DOHH2 (cell line): ENCODE results near the gene NAP1L1.

Experiments used
- H3F3A ChIP-seq: fragments of 200-600 bp; sonication (generic), shearing (Covaris generic); 2 replicates; pipeline ENCODE4 v1.6.0; 2016; ENCODE audit warnings: antibody characterized with exemption, mild to moderate bottlenecking; ENCODE audit not compliant: control insufficient read depth, insufficient read depth
- H3K27ac ChIP-seq: fragments of 200-600 bp; sonication (generic); 2 replicates; pipeline ENCODE4 v1.5.1; 2014; ENCODE audit warnings: low read depth, mild to moderate bottlenecking, low read length, moderate library complexity
- H3K27me3 ChIP-seq: fragments of 200-600 bp; sonication (generic); 2 replicates; pipeline ENCODE4 v1.6.1; 2014; ENCODE audit warnings: mild to moderate bottlenecking, low read length, mixed read lengths; ENCODE audit not compliant: control insufficient read depth
- H3K36me3 ChIP-seq: fragments of 200-600 bp; sonication (generic); 2 replicates; pipeline ENCODE4 v1.6.1; 2014; ENCODE audit warnings: mild to moderate bottlenecking, low read length, moderate library complexity, mixed read lengths; ENCODE audit not compliant: control insufficient read depth
- H3K4me1 ChIP-seq: fragments of 200-600 bp; sonication (generic); 2 replicates; pipeline ENCODE4 v1.6.1; 2014; ENCODE audit warnings: mild to moderate bottlenecking, low read length, mixed read lengths; ENCODE audit not compliant: control insufficient read depth
- H3K4me2 ChIP-seq: fragments of 200-600 bp; sonication (generic); 2 replicates; pipeline ENCODE4 v1.6.0; 2014; ENCODE audit warnings: mild to moderate bottlenecking, low read length, moderate library complexity
- H3K4me3 ChIP-seq: fragments of 200-600 bp; sonication (generic); 2 replicates; pipeline ENCODE4 v1.5.1; 2014; ENCODE audit warnings: mild to moderate bottlenecking, low read length, mixed read lengths
- H3K79me2 ChIP-seq: fragments of 200-600 bp; sonication (generic); 2 replicates; pipeline ENCODE4 v1.6.1; 2014; ENCODE audit warnings: mild to moderate bottlenecking, low read length, mixed read lengths; ENCODE audit not compliant: control insufficient read depth
- H3K9me2 ChIP-seq: fragments of 200-600 bp; sonication (generic); replicated peaks from 2 replicates; pipeline ENCODE4 v1.6.1; 2014; ENCODE audit warnings: mild to moderate bottlenecking, low read length, mixed read lengths; ENCODE audit not compliant: control insufficient read depth
- H3K9me3 ChIP-seq: fragments of 200-600 bp; sonication (generic); 2 replicates; pipeline ENCODE4 v1.6.1; 2014; ENCODE audit warnings: antibody characterized with exemption, low read length, mixed read lengths; ENCODE audit not compliant: control insufficient read depth, insufficient read depth
- H4K20me1 ChIP-seq: fragments of 200-600 bp; sonication (generic); 2 replicates; pipeline ENCODE4 v1.6.0; 2014; ENCODE audit warnings: low read depth, mild to moderate bottlenecking, antibody characterized with exemption, low read length, moderate library complexity; ENCODE audit not compliant: control insufficient read depth, insufficient read depth
- EZH2phosphoT487 ChIP-seq: fragments of 200-600 bp; sonication (generic); IDR thresholded peaks from 2 replicates; pipeline ENCODE4 v1.6.1; 2017; ENCODE audit warnings: borderline replicate concordance, mild to moderate bottlenecking, antibody characterized with exemption, low read length, moderate library complexity, mixed read lengths
- TF ChIP-seq, protein P1 (sequence below): fragments of 200-600 bp; sonication (generic); IDR thresholded peaks from one replicate; pipeline ENCODE4 v1.5.1; 2014; ENCODE audit warnings: antibody characterized with exemption, mild to moderate bottlenecking, low read depth, low read length; ENCODE audit not compliant: poor library complexity, severe bottlenecking

The NAP1L1 gene

GRCh38 chr12:76041406-76041805 is 43.1 kb downstream of the NAP1L1 start:
- no peaks in the 10 kb centered on the region for H3K9me3 ChIP-seq
- TF ChIP-seq, protein P1, sequence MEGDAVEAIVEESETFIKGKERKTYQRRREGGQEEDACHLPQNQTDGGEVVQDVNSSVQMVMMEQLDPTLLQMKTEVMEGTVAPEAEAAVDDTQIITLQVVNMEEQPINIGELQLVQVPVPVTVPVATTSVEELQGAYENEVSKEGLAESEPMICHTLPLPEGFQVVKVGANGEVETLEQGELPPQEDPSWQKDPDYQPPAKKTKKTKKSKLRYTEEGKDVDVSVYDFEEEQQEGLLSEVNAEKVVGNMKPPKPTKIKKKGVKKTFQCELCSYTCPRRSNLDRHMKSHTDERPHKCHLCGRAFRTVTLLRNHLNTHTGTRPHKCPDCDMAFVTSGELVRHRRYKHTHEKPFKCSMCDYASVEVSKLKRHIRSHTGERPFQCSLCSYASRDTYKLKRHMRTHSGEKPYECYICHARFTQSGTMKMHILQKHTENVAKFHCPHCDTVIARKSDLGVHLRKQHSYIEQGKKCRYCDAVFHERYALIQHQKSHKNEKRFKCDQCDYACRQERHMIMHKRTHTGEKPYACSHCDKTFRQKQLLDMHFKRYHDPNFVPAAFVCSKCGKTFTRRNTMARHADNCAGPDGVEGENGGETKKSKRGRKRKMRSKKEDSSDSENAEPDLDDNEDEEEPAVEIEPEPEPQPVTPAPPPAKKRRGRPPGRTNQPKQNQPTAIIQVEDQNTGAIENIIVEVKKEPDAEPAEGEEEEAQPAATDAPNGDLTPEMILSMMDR: no peak
- H3K27ac ChIP-seq: no peak overlapping the region
- H3K4me1 ChIP-seq: peaks cover 6% of the 10 kb centered on the region
- H4K20me1 ChIP-seq: peaks cover 20% of the 10 kb centered on the region
- H3K79me2 ChIP-seq: no peaks in the 10 kb centered on the region
- peaks cover 69% of the 10 kb centered on the region for H3F3A ChIP-seq
- H3K9me2 ChIP-seq: no peaks in the 10 kb centered on the region
- no peaks in the 10 kb centered on the region for H3K27me3 ChIP-seq
- no peak overlapping the region for H3K4me3 ChIP-seq
- peaks cover 20% of the 10 kb centered on the region for H3K36me3 ChIP-seq
- H3K4me2 ChIP-seq: no peak overlapping the region

GRCh38 chr12:76040461-76040860 is 44.0 kb downstream of the NAP1L1 start:
- TF ChIP-seq EZH2phosphoT487: no peak
- TF ChIP-seq, protein P1: no peak
- Histone ChIP-seq H3K79me2 (no peaks in the 10 kb centered on the region), H3F3A (peaks cover 64% of the 10 kb centered on the region), H3K9me3 (no peaks in the 10 kb centered on the region), H4K20me1 (peaks cover 20% of the 10 kb centered on the region), H3K36me3 (peaks cover 11% of the 10 kb centered on the region), H3K4me2 (no peak overlapping the region), H3K4me1 (peaks cover 6% of the 10 kb centered on the region), H3K9me2 (no peaks in the 10 kb centered on the region), H3K27me3 (no peaks in the 10 kb centered on the region), H3K4me3 (no peak overlapping the region), H3K27ac (no peak overlapping the region)

GRCh38 chr12:76038176-76038575 is 46.3 kb downstream of the NAP1L1 start:
- Histone ChIP-seq H3K27ac (no peak overlapping the region), H3K4me1 (peaks cover 6% of the 10 kb centered on the region), H3F3A (peaks cover 66% of the 10 kb centered on the region)

More at GRCh38 chr12:76038176-76038575, 46.3 kb downstream of the NAP1L1 start:
- Histone ChIP-seq H3K4me3 (no peak overlapping the region), H3K4me2 (no peak overlapping the region), H3K27me3 (peaks cover 9% of the 10 kb centered on the region; the same call in 1 of the 2 replicates), H3K79me2 (no peaks in the 10 kb centered on the region), H4K20me1 (peaks cover 20% of the 10 kb centered on the region), H3K9me3 (no peaks in the 10 kb centered on the region), H3K9me2 (no peaks in the 10 kb centered on the region), H3K36me3 (no peaks in the 10 kb centered on the region)
- TF ChIP-seq, protein P1: no peak
- TF ChIP-seq EZH2phosphoT487: no peak
